ENCODE data around the gene TEX29.

TEX29 gene

GRCh38 chr13:111319998-111320911 is at the start of gene TEX29:
Gene TEX29, plus strand, starts transcription at chr13:111320642. Its CDS starts 249 bp downstream, at chr13:111320891.
- Mint-ChIP-seq H3K4me1 (peaks cover 14% of the 10 kb centered on the region), H3K9me3 (no peaks in the 10 kb centered on the region), H3K36me3 (ENCODE audit: low read depth) (peaks cover 8% of the 10 kb centered on the region), H3K4me3 (no peak within 1 kb of the TSS), H3K27me3 (ENCODE audit: low read depth) (peaks cover 5% of the 10 kb centered on the region), H3K27ac (no peak within 1 kb of the TSS)
- no peak for TF ChIP-seq CTCF (IDR thresholded peaks at IDR 0.05; ENCODE audit: unreplicated experiment in 3 of 3)

- no peaks in the 10 kb centered on the region for H3K9me3 Mint-ChIP-seq
- H3K4me1 Mint-ChIP-seq: peaks cover 14% of the 10 kb centered on the region
- TF ChIP-seq CTCF (IDR thresholded peaks at IDR 0.05; ENCODE audit: unreplicated experiment in 3 of 3): no peak
- no peak overlapping the region for H3K4me3 Mint-ChIP-seq
- H3K27ac Mint-ChIP-seq: no peak overlapping the region
- H3K36me3 Mint-ChIP-seq (ENCODE audit: low read depth): peaks cover 51% of the 10 kb centered on the region
- no peaks in the 10 kb centered on the region for H3K27me3 Mint-ChIP-seq (ENCODE audit: low read depth)
These were observed 49.4 kb upstream of the TEX29 start for GRCh38 chr13:111270765-111271698.

- no peaks in the 10 kb centered on the region for H3K9me3 Mint-ChIP-seq
- no peak for TF ChIP-seq CTCF (IDR thresholded peaks at IDR 0.05; ENCODE audit: unreplicated experiment in 3 of 3)
- H3K27ac Mint-ChIP-seq: no peak overlapping the region
- H3K4me1 Mint-ChIP-seq: peaks cover 10% of the 10 kb centered on the region
- H3K4me3 Mint-ChIP-seq: no peak overlapping the region
- H3K27me3 Mint-ChIP-seq (ENCODE audit: low read depth): no peaks in the 10 kb centered on the region
- H3K36me3 Mint-ChIP-seq (ENCODE audit: low read depth): peaks cover 54% of the 10 kb centered on the region
These were observed 48.3 kb upstream of the TEX29 start for GRCh38 chr13:111272117-111272516.

GRCh38 chr13:111275382-111275781 is 45.1 kb upstream of the TEX29 start:
- no peak for TF ChIP-seq CTCF (IDR thresholded peaks at IDR 0.05; ENCODE audit: unreplicated experiment in 3 of 3)
- Mint-ChIP-seq H3K27me3 (ENCODE audit: low read depth) (no peaks in the 10 kb centered on the region), H3K36me3 (ENCODE audit: low read depth) (peaks cover 62% of the 10 kb centered on the region), H3K27ac (no peak overlapping the region), H3K4me3 (no peak overlapping the region), H3K4me1 (peaks cover 5% of the 10 kb centered on the region), H3K9me3 (no peaks in the 10 kb centered on the region)

GRCh38 chr13:111275995-111276618 is 44.3 kb upstream of the TEX29 start:
- Mint-ChIP-seq H3K27me3 (ENCODE audit: low read depth) (no peaks in the 10 kb centered on the region), H3K27ac (no peak overlapping the region), H3K9me3 (no peaks in the 10 kb centered on the region), H3K36me3 (ENCODE audit: low read depth) (peaks cover 66% of the 10 kb centered on the region), H3K4me1 (peaks cover 10% of the 10 kb centered on the region), H3K4me3 (no peak overlapping the region)
- no peak for TF ChIP-seq CTCF (IDR thresholded peaks at IDR 0.05; ENCODE audit: unreplicated experiment in 3 of 3)

Measured in nephron (organoid).